HEK293T (cell line): Measurements from ENCODE around the gene AP2A2.

ENCODE experiments used
- FOXA1 ChIP-seq: fragments of 450-650 bp; IDR thresholded peaks from 2 replicates; pipeline ENCODE4 v1.6.1; 2016; ENCODE audit warnings: mild to moderate bottlenecking
- SP1 ChIP-seq: fragments of 450-650 bp; IDR thresholded peaks from 2 replicates; pipeline ENCODE4 v1.6.1; 2017

- TF ChIP-seq FOXA1 = no peak
- TF ChIP-seq SP1 = no peak
Measured at GRCh38 chr11:1033016-1033798, 107.5 kb downstream of the AP2A2 start.
